Transverse colon (tissue), 4 donors: ENCODE data around the gene NBPF19. TPM values are rescaled to one million over a fixed set of nuclear protein-coding genes. Genes with fewer than 3 reads are reported as not detected.
"Not testable (repeated sequence)": the region's sequence is repeated elsewhere in the genome, so short reads cannot be mapped to it uniquely, and the experiment has no call there.

Source experiments
- DNase-seq: peaks from one replicate; pipeline ENCODE4 v3.0.0-alpha.2; 2019
- H3K27ac ChIP-seq, 4 donors: fragments of 200-600 bp; sonication (generic); 2 replicates each; pipeline ENCODE4 v1.5.1; 2016 to 2018; ENCODE audit warnings: inconsistent platforms in 4 of 4
- H3K27me3 ChIP-seq: fragments of 200-600 bp; sonication (generic); 2 replicates; pipeline ENCODE4 v1.5.1; 2017; ENCODE audit warnings: inconsistent platforms
- H3K36me3 ChIP-seq, 4 donors: fragments of 200-600 bp; sonication (generic); 2 replicates each; pipeline ENCODE4 v1.5.1; 2017 to 2019; ENCODE audit warnings: inconsistent platforms in 4 of 4
- H3K4me1 ChIP-seq, 4 donors: fragments of 200-600 bp; sonication (generic); 2 replicates each; pipeline ENCODE4 v1.5.1; 2017 to 2020; ENCODE audit warnings: inconsistent platforms in 4 of 4
- H3K4me3 ChIP-seq, 4 donors: fragments of 200-600 bp; sonication (generic); 1 replicate in 1 of 4; 2 replicates in 3 of 4; pipeline versions ENCODE4 v1.5.1 to v1.6.1; 2017 to 2019; ENCODE audit warnings: inconsistent platforms in 4 of 4
- H3K9me3 ChIP-seq, 2 donors: fragments of 200-600 bp; sonication (generic); 2 replicates each; pipeline ENCODE4 v1.5.1; 2017 to 2019; ENCODE audit warnings: inconsistent platforms in 2 of 2
- POLR2A ChIP-seq: fragments of 450-650 bp; IDR thresholded peaks from one replicate; pipeline ENCODE4 v1.6.1; 2016; ENCODE audit warnings: antibody characterized with exemption, mild to moderate bottlenecking, moderate library complexity
- POLR2AphosphoS5 ChIP-seq, 3 donors: sonication (generic); formaldehyde crosslinking; IDR thresholded peaks; one replicate each; pipeline ENCODE4 v1.6.1; 2016; ENCODE audit warnings: antibody characterized with exemption in 3 of 3
- WGBS, 2 donors: methylation state at CpG; one replicate each; pipeline ENCODE4 v1.1.5; 2018; ENCODE audit warnings: low coverage in 1 of 2; 5-methylcytosine and 5-hydroxymethylcytosine counted together
- in situ Hi-C, 4 donors: fragments of 200-750 bp; cut with MboI; loops; one replicate each; pipeline versions ENCODE4 v1.15.0 to v1.15.1; 2017; ENCODE audit warnings: low sequenced_read_pairs in 3 of 4, low pct_ligation_motif_present in 1 of 4, low pct_unique_long_range_greater_than_20kb in 1 of 4
- intact Hi-C: fragments of 100-400 bp; cut with DNase I; formaldehyde crosslinking; loops from one replicate; pipeline ENCODE4 v1.15.1; 2023; ENCODE audit warnings: low total_unique reads
- total RNA-seq, 4 donors: library from RNA; depleted of rRNA; stranded (reverse); fragments of >200 nt; gene quantifications; one replicate each; pipeline ENCODE4 v1.1.0, GENCODE V29; 2016
- TF ChIP-seq, protein P1 (sequence below), 5 experiments: fragments of 200-600 bp in 3 of 5; fragments of 450-650 bp in 2 of 5; sonication (generic) in 3 of 5; IDR thresholded peaks; 1 replicate in 2 of 5; 2 replicates in 3 of 5; pipeline ENCODE4 v1.5.1; 2016 to 2017; ENCODE audit warnings: antibody characterized with exemption in 5 of 5, inconsistent platforms in 3 of 5, mild to moderate bottlenecking in 2 of 5, moderate library complexity in 1 of 5

The NBPF19 gene, protein sequence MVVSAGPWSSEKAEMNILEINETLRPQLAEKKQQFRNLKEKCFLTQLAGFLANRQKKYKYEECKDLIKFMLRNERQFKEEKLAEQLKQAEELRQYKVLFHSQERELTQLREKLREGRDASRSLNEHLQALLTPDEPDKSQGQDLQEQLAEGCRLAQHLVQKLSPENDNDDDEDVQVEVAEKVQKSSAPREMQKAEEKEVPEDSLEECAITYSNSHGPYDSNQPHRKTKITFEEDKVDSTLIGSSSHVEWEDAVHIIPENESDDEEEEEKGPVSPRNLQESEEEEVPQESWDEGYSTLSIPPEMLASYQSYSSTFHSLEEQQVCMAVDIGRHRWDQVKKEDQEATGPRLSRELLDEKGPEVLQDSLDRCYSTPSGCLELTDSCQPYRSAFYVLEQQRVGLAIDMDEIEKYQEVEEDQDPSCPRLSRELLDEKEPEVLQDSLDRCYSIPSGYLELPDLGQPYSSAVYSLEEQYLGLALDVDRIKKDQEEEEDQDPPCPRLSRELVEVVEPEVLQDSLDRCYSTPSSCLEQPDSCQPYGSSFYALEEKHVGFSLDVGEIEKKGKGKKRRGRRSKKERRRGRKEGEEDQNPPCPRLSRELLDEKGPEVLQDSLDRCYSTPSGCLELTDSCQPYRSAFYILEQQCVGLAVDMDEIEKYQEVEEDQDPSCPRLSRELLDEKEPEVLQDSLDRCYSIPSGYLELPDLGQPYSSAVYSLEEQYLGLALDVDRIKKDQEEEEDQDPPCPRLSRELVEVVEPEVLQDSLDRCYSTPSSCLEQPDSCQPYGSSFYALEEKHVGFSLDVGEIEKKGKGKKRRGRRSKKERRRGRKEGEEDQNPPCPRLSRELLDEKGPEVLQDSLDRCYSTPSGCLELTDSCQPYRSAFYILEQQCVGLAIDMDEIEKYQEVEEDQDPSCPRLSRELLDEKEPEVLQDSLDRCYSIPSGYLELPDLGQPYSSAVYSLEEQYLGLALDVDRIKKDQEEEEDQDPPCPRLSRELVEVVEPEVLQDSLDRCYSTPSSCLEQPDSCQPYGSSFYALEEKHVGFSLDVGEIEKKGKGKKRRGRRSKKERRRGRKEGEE (N-terminal part only)
- 10 to 100 TPM; 12.7 to 24.1 (median 19.1) TPM for total RNA-seq

DNA sequence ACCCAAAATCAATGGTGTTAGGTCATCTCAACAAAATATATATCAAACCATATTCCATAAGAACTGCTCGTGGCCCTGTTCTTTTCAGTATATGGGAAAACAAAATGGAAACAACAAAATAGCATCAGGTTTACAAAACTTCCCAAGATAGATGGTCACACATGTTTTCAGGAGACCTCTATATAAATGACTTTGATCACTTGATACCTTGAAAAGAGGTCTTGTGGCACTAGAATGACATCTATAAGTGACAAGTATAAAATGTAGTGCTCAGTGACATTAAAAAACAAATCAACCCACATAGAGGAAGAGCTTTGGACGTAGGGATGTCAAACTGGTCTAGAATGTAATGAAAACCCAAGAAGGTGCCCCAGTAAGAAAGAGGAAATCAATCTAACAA, at the start of gene NBPF19:
TSS of gene NBPF19 (plus strand) at position 301 of the 400 bp plus-strand sequence. CDS start 888 bp downstream, outside the sequence.
- DNase-seq, H3K9me3 ChIP-seq, intact Hi-C loops, H3K4me3 ChIP-seq, H3K36me3 ChIP-seq, in situ Hi-C loops, H3K27ac ChIP-seq, H3K4me1 ChIP-seq, H3K27me3 ChIP-seq: not testable (repeated sequence)
- WGBS, 2 donors = 86% methylated on average over 1 of the region's 2 CpGs; no CpG with 5 or more reads in 1 of the 2 donors

DNA sequence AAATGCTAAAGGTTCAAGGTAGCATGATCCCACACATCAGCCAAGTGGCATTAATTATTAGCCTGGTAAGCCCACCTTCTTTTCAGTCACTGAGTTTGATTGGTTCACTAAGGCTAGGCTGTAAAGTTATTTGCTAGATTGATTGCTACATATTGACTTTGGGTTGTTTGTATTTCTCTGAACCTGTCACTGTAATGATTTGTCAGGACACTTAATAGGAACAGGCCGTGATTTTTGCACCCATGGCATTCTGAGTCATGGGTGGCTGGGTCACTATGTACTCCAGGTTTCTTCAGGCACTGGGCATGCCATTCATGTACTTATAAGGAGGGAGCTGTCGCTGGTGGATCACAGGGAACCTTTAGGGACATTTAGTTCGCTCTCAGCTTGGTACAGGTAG, 46.5 kb upstream of the NBPF19 start:
- H3K4me1 ChIP-seq, in situ Hi-C loops, H3K36me3 ChIP-seq, H3K9me3 ChIP-seq, H3K4me3 ChIP-seq, intact Hi-C loops, H3K27me3 ChIP-seq, H3K27ac ChIP-seq: not testable (repeated sequence)
- DNase-seq = peak; percentile 7
- no CpG with 5 or more reads among the region's 3 CpGs for WGBS, 2 donors

DNA sequence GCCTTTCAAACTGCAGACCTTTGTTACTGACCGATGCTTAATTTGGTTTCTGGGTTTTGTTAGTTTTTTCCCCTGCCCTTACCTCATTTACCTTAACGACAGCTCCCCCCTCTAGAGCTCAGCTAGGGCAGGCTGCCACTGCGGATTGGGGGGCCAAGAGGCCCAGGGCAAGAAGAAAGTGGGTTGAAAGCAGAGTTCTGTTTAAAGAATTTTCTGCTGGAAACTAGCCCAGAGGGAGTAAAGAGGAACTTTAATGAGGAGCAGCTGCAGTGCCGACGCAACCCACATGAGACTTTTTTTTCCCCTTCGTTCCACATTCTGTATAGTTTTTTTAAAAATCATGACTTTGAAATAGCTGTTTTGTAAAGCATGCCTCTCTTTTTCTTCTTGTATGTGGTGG, 29.4 kb upstream of the NBPF19 start:
- H3K9me3 ChIP-seq, H3K27me3 ChIP-seq, H3K4me1 ChIP-seq, in situ Hi-C loops, intact Hi-C loops, H3K4me3 ChIP-seq, H3K36me3 ChIP-seq: not testable (repeated sequence)
- 10% methylated on average over 5 of the region's 6 CpGs; no CpG with 5 or more reads in 1 of the 2 donors for WGBS, 2 donors
- H3K27ac ChIP-seq = peak overlapping the region in 3 of 4 donors; percentile 44 to 61 (median 60)
- DNase-seq = peak; percentile 11

DNA sequence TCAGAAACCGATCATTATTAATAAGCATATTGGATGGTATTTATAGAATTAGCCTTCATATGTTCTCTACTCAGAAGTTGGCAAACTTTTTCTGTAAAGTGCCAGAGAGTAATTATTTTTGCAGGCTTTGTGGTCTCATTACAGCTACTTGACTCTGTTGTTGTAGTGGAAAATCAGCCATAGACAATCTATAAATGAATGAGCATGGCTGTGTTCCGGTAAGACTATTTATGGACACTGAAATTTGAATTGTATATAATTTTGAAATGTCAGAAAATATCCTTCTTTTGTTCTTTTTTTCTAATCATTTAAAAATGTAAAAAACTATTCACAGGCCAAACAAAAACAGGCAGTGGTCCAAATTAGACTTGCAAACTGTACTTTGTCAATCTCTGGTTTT, 22.6 kb upstream of the NBPF19 start:
- H3K27ac ChIP-seq, H3K36me3 ChIP-seq, H3K27me3 ChIP-seq, intact Hi-C loops, H3K4me3 ChIP-seq, in situ Hi-C loops, H3K4me1 ChIP-seq, DNase-seq, H3K9me3 ChIP-seq: not testable (repeated sequence)
- 83% methylated on average over 1 of the region's 2 CpGs; no CpG with 5 or more reads in 1 of the 2 donors for WGBS, 2 donors

DNA sequence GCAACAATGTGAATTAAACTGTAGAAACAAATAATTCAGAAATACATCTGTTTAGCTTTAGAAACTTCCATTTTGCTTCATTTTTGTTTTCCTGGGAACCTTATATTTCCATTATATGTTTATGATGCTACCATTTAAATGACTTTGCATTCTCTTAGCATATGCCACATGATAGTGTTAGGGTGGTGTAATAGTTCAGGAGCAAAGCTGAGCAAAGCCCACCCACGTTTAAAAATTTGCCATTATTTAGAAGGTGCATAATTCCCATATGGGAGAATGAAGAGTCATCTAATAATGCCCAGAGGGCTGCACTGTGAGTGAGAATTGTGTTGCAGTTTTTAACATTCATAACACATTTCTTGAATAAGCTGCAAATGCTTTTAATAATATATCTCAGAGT, 22.2 kb upstream of the NBPF19 start:
- H3K27ac ChIP-seq, in situ Hi-C loops, DNase-seq, intact Hi-C loops, H3K27me3 ChIP-seq, H3K4me1 ChIP-seq, H3K9me3 ChIP-seq, H3K4me3 ChIP-seq, H3K36me3 ChIP-seq: not testable (repeated sequence)
- WGBS, 2 donors = no CpG with 5 or more reads among the region's 1 CpG

DNA sequence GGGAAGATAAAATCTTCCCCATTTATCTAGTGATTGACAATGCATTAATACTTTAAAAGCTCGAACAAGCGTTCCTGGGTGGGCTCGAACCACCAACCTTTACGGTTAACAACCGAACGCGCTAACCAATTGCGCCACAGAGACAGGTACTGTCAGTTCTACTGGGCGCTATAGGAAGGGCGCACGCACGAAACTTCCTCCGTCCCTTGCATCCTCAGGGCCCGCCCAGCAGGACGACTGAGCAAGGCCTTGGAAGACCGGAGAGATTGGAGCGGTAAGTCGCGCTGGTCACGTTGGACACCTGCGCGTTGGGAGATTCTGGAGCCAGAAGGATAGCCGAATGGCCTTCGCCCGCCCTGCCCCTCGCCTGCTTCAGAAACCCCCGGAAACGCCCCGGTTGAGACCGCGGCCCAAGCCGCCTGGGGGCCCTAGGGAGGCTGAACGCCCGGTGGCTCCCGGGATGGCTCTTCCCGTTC, 83.5 kb downstream of the NBPF19 start:
- DNase-seq = peak; percentile 61
- H3K4me1 ChIP-seq, H3K9me3 ChIP-seq, H3K27me3 ChIP-seq, H3K36me3 ChIP-seq, in situ Hi-C loops, intact Hi-C loops: not testable (repeated sequence)
- H3K27ac ChIP-seq = peak overlapping the region; percentile 59 to 76 (median 71)
- 1% methylated on average over 13 of the region's 36 CpGs; no CpG with 5 or more reads in 1 of the 2 donors for WGBS, 2 donors
- H3K4me3 ChIP-seq = peak overlapping the region in 3 of 4 donors; percentile 30 to 39 (median 36)
- peak in 1 of 3 donors; percentile 33 for TF ChIP-seq POLR2AphosphoS5 (IDR thresholded peaks at IDR 0.05)
- TF ChIP-seq, protein P1, sequence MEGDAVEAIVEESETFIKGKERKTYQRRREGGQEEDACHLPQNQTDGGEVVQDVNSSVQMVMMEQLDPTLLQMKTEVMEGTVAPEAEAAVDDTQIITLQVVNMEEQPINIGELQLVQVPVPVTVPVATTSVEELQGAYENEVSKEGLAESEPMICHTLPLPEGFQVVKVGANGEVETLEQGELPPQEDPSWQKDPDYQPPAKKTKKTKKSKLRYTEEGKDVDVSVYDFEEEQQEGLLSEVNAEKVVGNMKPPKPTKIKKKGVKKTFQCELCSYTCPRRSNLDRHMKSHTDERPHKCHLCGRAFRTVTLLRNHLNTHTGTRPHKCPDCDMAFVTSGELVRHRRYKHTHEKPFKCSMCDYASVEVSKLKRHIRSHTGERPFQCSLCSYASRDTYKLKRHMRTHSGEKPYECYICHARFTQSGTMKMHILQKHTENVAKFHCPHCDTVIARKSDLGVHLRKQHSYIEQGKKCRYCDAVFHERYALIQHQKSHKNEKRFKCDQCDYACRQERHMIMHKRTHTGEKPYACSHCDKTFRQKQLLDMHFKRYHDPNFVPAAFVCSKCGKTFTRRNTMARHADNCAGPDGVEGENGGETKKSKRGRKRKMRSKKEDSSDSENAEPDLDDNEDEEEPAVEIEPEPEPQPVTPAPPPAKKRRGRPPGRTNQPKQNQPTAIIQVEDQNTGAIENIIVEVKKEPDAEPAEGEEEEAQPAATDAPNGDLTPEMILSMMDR (IDR thresholded peaks at IDR 0.05) = peak in 2 of 5 experiments; percentile 29 to 33
- peak; percentile 9 for TF ChIP-seq POLR2A

DNA sequence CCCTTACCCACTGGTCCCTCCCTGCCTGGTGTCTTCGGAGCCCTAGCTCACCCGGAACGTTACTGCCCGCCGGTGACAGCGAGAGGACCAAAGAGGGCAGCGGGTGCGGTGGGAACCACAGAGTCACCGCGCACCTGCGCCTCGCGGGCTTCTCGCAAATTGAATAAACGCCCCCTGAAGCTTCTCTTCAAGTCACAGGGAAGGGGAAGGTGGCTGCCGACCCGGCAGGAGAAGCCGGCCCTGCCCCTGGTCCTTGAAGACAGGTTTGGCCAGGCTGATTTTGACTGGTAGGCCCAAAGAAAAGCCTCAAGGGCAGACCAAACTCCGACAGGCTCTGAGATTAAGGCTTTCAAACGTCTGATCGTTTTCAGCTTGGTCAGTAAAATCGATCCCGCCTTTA, 87.0 kb downstream of the NBPF19 start:
- H3K9me3 ChIP-seq, intact Hi-C loops, H3K27ac ChIP-seq, H3K27me3 ChIP-seq, in situ Hi-C loops, H3K4me1 ChIP-seq, H3K4me3 ChIP-seq, H3K36me3 ChIP-seq, DNase-seq: not testable (repeated sequence)
- WGBS, 2 donors = no CpG with 5 or more reads among the region's 23 CpGs

DNA sequence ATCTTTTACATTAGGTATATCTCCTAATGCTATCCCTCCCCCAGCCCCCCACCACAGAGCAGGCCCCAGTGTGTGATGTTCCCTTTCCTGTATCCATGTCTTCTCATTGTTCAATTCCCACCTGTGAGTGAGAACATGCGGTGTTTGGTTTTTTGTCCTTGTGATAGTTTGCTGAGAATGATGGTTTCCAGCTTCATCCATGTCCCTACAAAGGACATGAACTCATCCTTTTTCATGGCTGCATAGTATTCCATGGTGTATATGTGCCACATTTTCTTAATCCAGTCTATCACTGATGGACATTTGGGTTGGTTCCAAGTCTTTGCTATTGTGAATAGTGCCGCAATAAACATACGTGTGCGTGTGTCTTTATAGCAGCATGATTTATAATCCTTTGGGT, 90.6 kb downstream of the NBPF19 start:
- H3K27me3 ChIP-seq, H3K9me3 ChIP-seq, H3K4me3 ChIP-seq, H3K36me3 ChIP-seq, in situ Hi-C loops, H3K27ac ChIP-seq, intact Hi-C loops, DNase-seq, H3K4me1 ChIP-seq: not testable (repeated sequence)
- 100% methylated on average over 1 of the region's 4 CpGs; no CpG with 5 or more reads in 1 of the 2 donors for WGBS, 2 donors

DNA sequence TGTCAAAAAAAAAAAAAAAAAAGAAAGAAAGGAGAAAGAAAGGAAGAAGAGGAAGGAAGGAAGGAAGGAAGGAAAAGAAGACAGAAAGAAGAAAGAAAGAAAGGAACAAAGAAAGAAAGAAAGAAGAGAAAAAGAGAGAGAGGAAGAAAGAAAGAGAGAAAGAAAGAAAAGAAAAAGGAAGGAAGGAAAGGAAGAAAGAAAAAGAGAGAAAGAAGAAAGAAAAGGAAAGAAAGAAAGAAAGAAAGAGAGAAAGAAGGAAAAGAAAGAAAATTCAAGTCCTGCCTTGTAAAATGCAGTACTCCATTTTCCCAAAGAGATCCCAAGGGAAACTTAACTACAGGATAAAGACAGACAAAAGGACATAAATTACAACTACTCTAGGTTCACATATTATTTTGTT, 97.9 kb downstream of the NBPF19 start:
- H3K4me1 ChIP-seq, intact Hi-C loops, H3K4me3 ChIP-seq, H3K27ac ChIP-seq, in situ Hi-C loops, H3K9me3 ChIP-seq, H3K36me3 ChIP-seq, H3K27me3 ChIP-seq, DNase-seq: not testable (repeated sequence)
